ENCODE results near the gene NKAIN4. TPM values are rescaled to one million over a fixed set of nuclear protein-coding genes. Genes with fewer than 3 reads are reported as not detected.

The NKAIN4 gene
- total RNA-seq, 1 donor from 2014 or later: not detected

- H3K4me1 ChIP-seq: peaks cover 71% of the 10 kb centered on the region
- DNase-seq: no peak
- peaks cover 73% of the 10 kb centered on the region for H3K36me3 ChIP-seq
- no peaks in the 10 kb centered on the region for H3K9me3 ChIP-seq (replicated peaks)
- TF ChIP-seq CTCF (IDR thresholded peaks at IDR 0.05; ENCODE audit: borderline replicate concordance): no peak
- intact Hi-C loops (cut with micrococcal nuclease): no loop called here
- H3K4me3 ChIP-seq: no peak overlapping the region
- H3K27ac ChIP-seq (replicated peaks): no peak overlapping the region
- no peaks in the 10 kb centered on the region for H3K27me3 ChIP-seq (ENCODE audit: low read depth)
Measured at GRCh38 chr20:63212393-63212730, 41.9 kb downstream of the NKAIN4 start.

- no peak for DNase-seq
- no peak overlapping the region for H3K27ac ChIP-seq (replicated peaks)
- intact Hi-C loops (cut with micrococcal nuclease): no loop called here
- H3K4me1 ChIP-seq: peaks cover 72% of the 10 kb centered on the region
- H3K36me3 ChIP-seq: peaks cover 83% of the 10 kb centered on the region
- no peak overlapping the region for H3K4me3 ChIP-seq
- H3K27me3 ChIP-seq (ENCODE audit: low read depth): no peaks in the 10 kb centered on the region
- no peak for TF ChIP-seq CTCF (IDR thresholded peaks at IDR 0.05; ENCODE audit: borderline replicate concordance)
- no peaks in the 10 kb centered on the region for H3K9me3 ChIP-seq (replicated peaks)
Measured at GRCh38 chr20:63210011-63210605, 44.2 kb downstream of the NKAIN4 start.

- no peaks in the 10 kb centered on the region for H3K27me3 ChIP-seq (ENCODE audit: low read depth)
- TF ChIP-seq CTCF (IDR thresholded peaks at IDR 0.05; ENCODE audit: borderline replicate concordance): no peak
- H3K4me3 ChIP-seq: no peak overlapping the region
- H3K36me3 ChIP-seq: peaks cover 87% of the 10 kb centered on the region
- H3K4me1 ChIP-seq: peaks cover 56% of the 10 kb centered on the region
- no peaks in the 10 kb centered on the region for H3K9me3 ChIP-seq (replicated peaks)
- intact Hi-C loops (cut with micrococcal nuclease): no loop called here
- H3K27ac ChIP-seq (replicated peaks): no peak overlapping the region
- no peak for DNase-seq
Measured at GRCh38 chr20:63208346-63208909, 45.8 kb downstream of the NKAIN4 start.

- Histone ChIP-seq H3K27ac (replicated peaks) (no peak overlapping the region), H3K9me3 (replicated peaks) (no peaks in the 10 kb centered on the region), H3K27me3 (ENCODE audit: low read depth) (no peaks in the 10 kb centered on the region), H3K4me3 (no peak overlapping the region), H3K36me3 (peaks cover 87% of the 10 kb centered on the region), H3K4me1 (peaks cover 40% of the 10 kb centered on the region)
- TF ChIP-seq CTCF (IDR thresholded peaks at IDR 0.05; ENCODE audit: borderline replicate concordance): no peak
- intact Hi-C loops (cut with micrococcal nuclease): no loop called here
- DNase-seq: no peak
Measured at GRCh38 chr20:63206878-63207277, 47.4 kb downstream of the NKAIN4 start.

GRCh38 chr20:63205896-63206295, 48.4 kb downstream of the NKAIN4 start:
- no peak for DNase-seq
- TF ChIP-seq CTCF (IDR thresholded peaks at IDR 0.05; ENCODE audit: borderline replicate concordance): no peak
- peaks cover 39% of the 10 kb centered on the region for H3K4me1 ChIP-seq
- H3K36me3 ChIP-seq: peaks cover 88% of the 10 kb centered on the region
- intact Hi-C loops (cut with micrococcal nuclease): no loop called here
- H3K9me3 ChIP-seq (replicated peaks): no peaks in the 10 kb centered on the region
- no peak overlapping the region for H3K4me3 ChIP-seq
- no peak overlapping the region for H3K27ac ChIP-seq (replicated peaks)
- H3K27me3 ChIP-seq (ENCODE audit: low read depth): no peaks in the 10 kb centered on the region
